Lower leg skin (tissue), 3 donors: Measurements from ENCODE around the gene ATOH8.

Experiments
- POLR2A ChIP-seq, 2 donors: fragments of 450-650 bp; IDR thresholded peaks; one replicate each; pipeline ENCODE4 v1.6.1; 2016 to 2017; ENCODE audit warnings: antibody characterized with exemption in 2 of 2, mild to moderate bottlenecking in 1 of 2, moderate library complexity in 1 of 2
- TF ChIP-seq, protein P1 (sequence below), 3 donors: fragments of 450-650 bp; IDR thresholded peaks; one replicate each; pipeline ENCODE4 v1.5.1; 2016; ENCODE audit warnings: antibody characterized with exemption in 3 of 3, mild to moderate bottlenecking in 3 of 3, moderate library complexity in 2 of 3

DNA sequence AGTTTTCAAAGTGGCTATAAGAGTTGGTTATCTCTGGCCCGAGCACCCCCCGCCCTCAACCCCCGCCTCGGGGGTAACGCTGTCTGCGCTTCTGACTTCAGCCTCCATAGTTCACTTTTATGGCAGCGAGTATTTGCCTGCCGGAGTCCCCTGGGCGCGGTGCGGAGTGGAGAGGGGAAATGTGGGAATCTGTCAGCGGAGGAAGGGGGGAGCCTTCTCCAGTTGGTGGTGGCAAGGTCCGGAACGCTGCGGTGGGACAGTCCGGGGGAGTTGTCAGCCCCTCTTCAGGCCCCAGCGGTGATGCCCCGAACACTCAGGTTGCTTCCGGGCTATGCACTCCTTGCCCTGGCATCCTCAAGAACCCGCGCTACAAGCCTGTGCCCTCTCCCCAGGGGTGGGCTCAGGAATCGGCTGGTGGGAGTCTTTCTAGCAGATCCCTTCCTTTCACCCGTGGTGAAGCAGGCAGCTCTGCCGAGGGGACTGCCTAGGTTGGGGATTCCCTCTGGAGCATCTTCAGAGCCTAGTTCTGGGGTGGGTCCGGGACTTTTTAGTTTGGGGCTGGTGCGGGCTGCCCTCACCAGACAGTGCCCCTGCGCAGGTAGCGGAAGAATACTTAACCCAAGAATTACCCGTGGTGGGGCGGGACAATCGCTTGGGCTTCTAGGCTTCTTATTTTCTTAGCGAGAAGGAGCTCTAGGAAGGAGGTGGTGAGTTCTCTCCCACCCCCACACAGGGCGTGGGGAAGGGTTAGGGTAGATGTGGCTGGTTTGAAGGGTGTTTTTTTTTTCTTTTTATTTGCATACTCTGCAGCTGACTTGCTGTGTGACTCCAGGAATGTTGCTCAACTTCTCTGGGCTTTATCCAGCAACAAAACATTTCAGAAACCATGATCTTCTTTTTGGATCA is 1.6 kb downstream of the ATOH8 start:
- TF ChIP-seq, protein P1, sequence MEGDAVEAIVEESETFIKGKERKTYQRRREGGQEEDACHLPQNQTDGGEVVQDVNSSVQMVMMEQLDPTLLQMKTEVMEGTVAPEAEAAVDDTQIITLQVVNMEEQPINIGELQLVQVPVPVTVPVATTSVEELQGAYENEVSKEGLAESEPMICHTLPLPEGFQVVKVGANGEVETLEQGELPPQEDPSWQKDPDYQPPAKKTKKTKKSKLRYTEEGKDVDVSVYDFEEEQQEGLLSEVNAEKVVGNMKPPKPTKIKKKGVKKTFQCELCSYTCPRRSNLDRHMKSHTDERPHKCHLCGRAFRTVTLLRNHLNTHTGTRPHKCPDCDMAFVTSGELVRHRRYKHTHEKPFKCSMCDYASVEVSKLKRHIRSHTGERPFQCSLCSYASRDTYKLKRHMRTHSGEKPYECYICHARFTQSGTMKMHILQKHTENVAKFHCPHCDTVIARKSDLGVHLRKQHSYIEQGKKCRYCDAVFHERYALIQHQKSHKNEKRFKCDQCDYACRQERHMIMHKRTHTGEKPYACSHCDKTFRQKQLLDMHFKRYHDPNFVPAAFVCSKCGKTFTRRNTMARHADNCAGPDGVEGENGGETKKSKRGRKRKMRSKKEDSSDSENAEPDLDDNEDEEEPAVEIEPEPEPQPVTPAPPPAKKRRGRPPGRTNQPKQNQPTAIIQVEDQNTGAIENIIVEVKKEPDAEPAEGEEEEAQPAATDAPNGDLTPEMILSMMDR (IDR thresholded peaks at IDR 0.05) = no peak
- TF ChIP-seq POLR2A (IDR thresholded peaks at IDR 0.05) = no peak
